ENCODE measurements around the gene TLX2.

TLX2 gene

GRCh38 chr2:74556831-74557370 lies 42.7 kb downstream of the TLX2 start:
- no peak overlapping the region for H3K9ac ChIP-seq (ENCODE audit: low read length)
- no peak overlapping the region for H3K4me2 ChIP-seq (ENCODE audit: low read depth, low read length, poor library complexity, severe bottlenecking)
- no peak overlapping the region for H3K27ac ChIP-seq (ENCODE audit: low read depth, low read length)
- H3K79me2 ChIP-seq (ENCODE audit: insufficient read depth, low read length): no peaks in the 10 kb centered on the region
- H3K9me2 ChIP-seq (replicated peaks; ENCODE audit: insufficient read depth, low read length): no peaks in the 10 kb centered on the region
- H3K4me3 ChIP-seq (ENCODE audit: insufficient read depth, low read length, poor library complexity, severe bottlenecking): no peak overlapping the region
- H3K36me3 ChIP-seq (ENCODE audit: low read length): no peaks in the 10 kb centered on the region
- no peaks in the 10 kb centered on the region for H3F3A ChIP-seq (ENCODE audit: insufficient read depth)
- no peak overlapping the region for H2AFZ ChIP-seq (ENCODE audit: low read depth, low read length, severe bottlenecking)
- H3K9me3 ChIP-seq (ENCODE audit: insufficient read depth, low read length): no peaks in the 10 kb centered on the region
- no peaks in the 10 kb centered on the region for H4K20me1 ChIP-seq (ENCODE audit: low read depth, low read length)
- no peaks in the 10 kb centered on the region for H3K27me3 ChIP-seq (ENCODE audit: low read length)
- TF ChIP-seq CTCF (IDR thresholded peaks at IDR 0.05; ENCODE audit: insufficient read depth, low read length, poor library complexity, severe bottlenecking) (no peak), EZH2phosphoT487 (conservative IDR thresholded peaks at IDR 0.05; ENCODE audit: low read length) (no peak)

- no peaks in the 10 kb centered on the region for H3F3A ChIP-seq (ENCODE audit: insufficient read depth)
- H3K4me3 ChIP-seq (ENCODE audit: insufficient read depth, low read length, poor library complexity, severe bottlenecking): no peak overlapping the region
- H3K9ac ChIP-seq (ENCODE audit: low read length): no peak overlapping the region
- no peaks in the 10 kb centered on the region for H3K9me3 ChIP-seq (ENCODE audit: insufficient read depth, low read length)
- no peak overlapping the region for H3K27ac ChIP-seq (ENCODE audit: low read depth, low read length)
- H2AFZ ChIP-seq (ENCODE audit: low read depth, low read length, severe bottlenecking): no peak overlapping the region
- H3K79me2 ChIP-seq (ENCODE audit: insufficient read depth, low read length): no peaks in the 10 kb centered on the region
- H4K20me1 ChIP-seq (ENCODE audit: low read depth, low read length): no peaks in the 10 kb centered on the region
- H3K4me2 ChIP-seq (ENCODE audit: low read depth, low read length, poor library complexity, severe bottlenecking): no peak overlapping the region
- no peaks in the 10 kb centered on the region for H3K36me3 ChIP-seq (ENCODE audit: low read length)
- TF ChIP-seq EZH2phosphoT487 (conservative IDR thresholded peaks at IDR 0.05; ENCODE audit: low read length) (no peak), CTCF (IDR thresholded peaks at IDR 0.05; ENCODE audit: insufficient read depth, low read length, poor library complexity, severe bottlenecking) (no peak)
- H3K27me3 ChIP-seq (ENCODE audit: low read length): no peaks in the 10 kb centered on the region
- H3K9me2 ChIP-seq (replicated peaks; ENCODE audit: insufficient read depth, low read length): no peaks in the 10 kb centered on the region
These were observed 44.3 kb downstream of the TLX2 start for GRCh38 chr2:74558284-74559230.

GRCh38 chr2:74559912-74560311 lies 45.7 kb downstream of the TLX2 start:
- Histone ChIP-seq H3K4me2 (ENCODE audit: low read depth, low read length, poor library complexity, severe bottlenecking) (no peak overlapping the region), H3K27me3 (ENCODE audit: low read length) (no peaks in the 10 kb centered on the region), H3K9me3 (ENCODE audit: insufficient read depth, low read length) (no peaks in the 10 kb centered on the region), H3K79me2 (ENCODE audit: insufficient read depth, low read length) (no peaks in the 10 kb centered on the region), H3K27ac (ENCODE audit: low read depth, low read length) (no peak overlapping the region), H3K9ac (ENCODE audit: low read length) (no peak overlapping the region), H3K4me3 (ENCODE audit: insufficient read depth, low read length, poor library complexity, severe bottlenecking) (no peak overlapping the region), H2AFZ (ENCODE audit: low read depth, low read length, severe bottlenecking) (no peak overlapping the region), H3F3A (ENCODE audit: insufficient read depth) (no peaks in the 10 kb centered on the region), H3K9me2 (replicated peaks; ENCODE audit: insufficient read depth, low read length) (no peaks in the 10 kb centered on the region), H3K36me3 (ENCODE audit: low read length) (no peaks in the 10 kb centered on the region), H4K20me1 (ENCODE audit: low read depth, low read length) (no peaks in the 10 kb centered on the region)
- TF ChIP-seq EZH2phosphoT487 (conservative IDR thresholded peaks at IDR 0.05; ENCODE audit: low read length): no peak
- TF ChIP-seq CTCF (IDR thresholded peaks at IDR 0.05; ENCODE audit: insufficient read depth, low read length, poor library complexity, severe bottlenecking): no peak

Measured in SU-DHL-6 (cell line).